Thyroid gland (tissue), 4 donors: ENCODE measurements around the gene ADH4. TPM values are rescaled to one million over a fixed set of nuclear protein-coding genes. Genes with fewer than 3 reads are reported as not detected.
"Not testable (repeated sequence)": the region's sequence is repeated elsewhere in the genome, so short reads cannot be mapped to it uniquely, and the experiment has no call there.

Experiments
- DNase-seq, 2 donors: peaks; one replicate each; pipeline ENCODE4 v3.0.0-alpha.2; 2019
- H3K27ac ChIP-seq, 3 donors: fragments of 200-600 bp; sonication (generic); 1 replicate in 2 of 3; 2 replicates in 1 of 3; pipeline ENCODE4 v1.5.1; 2016 to 2019; ENCODE audit warnings: mild to moderate bottlenecking in 1 of 3, moderate library complexity in 1 of 3
- H3K27me3 ChIP-seq: fragments of 200-600 bp; sonication (generic); one replicate; pipeline ENCODE4 v1.5.1; 2019
- H3K36me3 ChIP-seq, 2 donors: fragments of 200-600 bp; sonication (generic); one replicate each; pipeline ENCODE4 v1.5.1; 2016 to 2019
- H3K4me1 ChIP-seq, 2 donors: fragments of 200-600 bp; sonication (generic); one replicate each; pipeline ENCODE4 v1.5.1; 2017 to 2019
- H3K4me3 ChIP-seq, 3 donors: fragments of 200-600 bp; sonication (generic); replicated peaks in 1 of 3; 1 replicate in 2 of 3; 2 replicates in 1 of 3; pipeline ENCODE4 v1.5.1; 2016; ENCODE audit warnings: mild to moderate bottlenecking in 1 of 3
- H3K9me3 ChIP-seq: fragments of 200-600 bp; sonication (generic); one replicate; pipeline ENCODE4 v1.5.1; 2017
- POLR2A ChIP-seq, 2 donors: fragments of 450-650 bp; IDR thresholded peaks; one replicate each; pipeline ENCODE4 v1.6.1; 2017; ENCODE audit warnings: antibody characterized with exemption in 2 of 2, mild to moderate bottlenecking in 2 of 2, moderate library complexity in 1 of 2
- WGBS, 2 donors: methylation state at CpG; one replicate each; pipeline ENCODE4 v1.1.5; 2017; 5-methylcytosine and 5-hydroxymethylcytosine counted together
- intact Hi-C: fragments of 100-400 bp; cut with DNase I; formaldehyde crosslinking; loops from one replicate; pipeline ENCODE4 v1.15.1; 2023
- total RNA-seq, 4 donors: library from RNA; depleted of rRNA; stranded (reverse); fragments of >200 nt; gene quantifications; one replicate each; pipeline ENCODE4 v1.2.3, GENCODE V29; 2016
- TF ChIP-seq, protein P1 (sequence below), 6 experiments: fragments of 200-600 bp in 3 of 6; fragments of 450-650 bp in 3 of 6; sonication (generic) in 3 of 6; IDR thresholded peaks; one replicate each; pipeline ENCODE4 v1.5.1; 2016 to 2019; ENCODE audit warnings: antibody characterized with exemption in 6 of 6, mild to moderate bottlenecking in 2 of 6, inconsistent platforms in 1 of 6, moderate library complexity in 1 of 6

The ADH4 gene
- total RNA-seq, 4 donors from 2014 or later, result 1.4 to 10.9 (median 1.9) TPM

DNA sequence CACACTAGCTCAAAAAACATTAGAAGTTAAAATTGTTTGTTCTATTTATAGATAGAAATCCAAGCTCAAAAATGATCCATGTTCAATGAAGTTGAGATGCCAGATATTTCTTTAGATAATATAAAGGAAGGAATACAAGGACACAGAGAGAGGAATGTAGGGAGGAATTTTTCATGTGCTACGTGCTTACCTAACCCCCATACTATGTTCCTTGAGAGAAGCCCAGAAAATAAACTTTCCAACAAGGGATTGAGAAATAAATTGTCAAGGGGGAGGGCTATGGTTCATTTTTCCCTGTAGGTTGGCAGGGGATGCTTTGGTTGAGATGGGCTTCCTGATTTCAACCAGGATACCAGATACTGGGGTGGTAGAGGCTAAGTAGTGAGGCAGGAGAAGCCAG, 39.9 kb downstream of the ADH4 start:
- H3K9me3 ChIP-seq, result no peaks in the 10 kb centered on the region
- no peak for DNase-seq
- H3K4me3 ChIP-seq, result no peak overlapping the region
- H3K27ac ChIP-seq, result no peak overlapping the region
- 96 to 98% methylated on average over 1 of the region's 1 CpG for WGBS, 2 donors
- H3K27me3 ChIP-seq, result no peaks in the 10 kb centered on the region
- H3K4me1 ChIP-seq, result no peaks in the 10 kb centered on the region
- intact Hi-C loops, result no loop called here
- TF ChIP-seq, protein P1, sequence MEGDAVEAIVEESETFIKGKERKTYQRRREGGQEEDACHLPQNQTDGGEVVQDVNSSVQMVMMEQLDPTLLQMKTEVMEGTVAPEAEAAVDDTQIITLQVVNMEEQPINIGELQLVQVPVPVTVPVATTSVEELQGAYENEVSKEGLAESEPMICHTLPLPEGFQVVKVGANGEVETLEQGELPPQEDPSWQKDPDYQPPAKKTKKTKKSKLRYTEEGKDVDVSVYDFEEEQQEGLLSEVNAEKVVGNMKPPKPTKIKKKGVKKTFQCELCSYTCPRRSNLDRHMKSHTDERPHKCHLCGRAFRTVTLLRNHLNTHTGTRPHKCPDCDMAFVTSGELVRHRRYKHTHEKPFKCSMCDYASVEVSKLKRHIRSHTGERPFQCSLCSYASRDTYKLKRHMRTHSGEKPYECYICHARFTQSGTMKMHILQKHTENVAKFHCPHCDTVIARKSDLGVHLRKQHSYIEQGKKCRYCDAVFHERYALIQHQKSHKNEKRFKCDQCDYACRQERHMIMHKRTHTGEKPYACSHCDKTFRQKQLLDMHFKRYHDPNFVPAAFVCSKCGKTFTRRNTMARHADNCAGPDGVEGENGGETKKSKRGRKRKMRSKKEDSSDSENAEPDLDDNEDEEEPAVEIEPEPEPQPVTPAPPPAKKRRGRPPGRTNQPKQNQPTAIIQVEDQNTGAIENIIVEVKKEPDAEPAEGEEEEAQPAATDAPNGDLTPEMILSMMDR (IDR thresholded peaks at IDR 0.05), result no peak
- no peak for TF ChIP-seq POLR2A (IDR thresholded peaks at IDR 0.05)
- H3K36me3 ChIP-seq, result no peaks in the 10 kb centered on the region

DNA sequence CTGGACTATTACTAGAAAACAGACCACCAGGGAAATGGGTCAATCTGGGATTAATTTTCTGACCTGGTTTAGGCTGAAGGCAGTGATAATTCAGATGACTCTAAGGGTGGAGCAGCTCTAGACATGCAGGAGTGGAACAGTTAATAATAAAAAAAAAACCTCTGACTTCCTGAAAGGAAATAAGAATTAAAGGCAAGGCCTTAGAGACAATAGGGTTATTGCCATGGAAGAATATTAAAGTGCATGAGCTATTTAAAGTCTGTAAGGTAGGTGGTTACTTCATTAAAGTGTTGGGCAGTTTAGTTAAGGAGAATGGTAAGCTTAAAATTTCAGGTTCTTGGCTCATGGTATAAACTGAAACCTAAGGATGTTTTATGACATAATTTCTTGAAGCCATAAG, 40.9 kb downstream of the ADH4 start:
- no peak overlapping the region for H3K4me3 ChIP-seq
- DNase-seq, result no peak
- no peaks in the 10 kb centered on the region for H3K9me3 ChIP-seq
- intact Hi-C loops, result no loop called here
- no peaks in the 10 kb centered on the region for H3K4me1 ChIP-seq
- H3K36me3 ChIP-seq, result no peaks in the 10 kb centered on the region
- H3K27ac ChIP-seq, result no peak overlapping the region
- no peak for TF ChIP-seq POLR2A (IDR thresholded peaks at IDR 0.05)
- TF ChIP-seq, protein P1 (IDR thresholded peaks at IDR 0.05), result no peak
- no peaks in the 10 kb centered on the region for H3K27me3 ChIP-seq

DNA sequence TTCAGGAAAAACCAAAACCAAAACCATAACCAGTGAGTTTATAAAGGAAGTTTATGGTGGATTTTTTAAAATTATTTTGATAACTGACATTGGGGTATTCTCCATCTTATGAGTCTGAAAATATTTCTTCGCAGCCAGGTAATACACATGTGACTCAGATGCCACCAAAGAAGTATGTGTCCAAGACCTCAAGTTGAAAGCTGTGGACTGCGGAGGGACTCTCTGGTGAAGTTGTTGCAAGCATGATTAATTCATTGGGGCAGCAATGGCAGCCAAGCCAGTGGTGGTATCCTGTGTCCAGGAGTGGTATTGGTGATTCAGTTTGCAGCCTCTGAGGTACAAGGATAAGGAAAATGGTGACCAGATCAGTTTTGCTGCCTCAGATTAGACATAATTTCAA, 41.5 kb downstream of the ADH4 start:
- Histone ChIP-seq H3K4me1 (no peaks in the 10 kb centered on the region), H3K4me3 (no peak overlapping the region), H3K27me3 (no peaks in the 10 kb centered on the region), H3K36me3 (no peaks in the 10 kb centered on the region), H3K9me3 (no peaks in the 10 kb centered on the region), H3K27ac (no peak overlapping the region)
- intact Hi-C loops, result no loop called here
- WGBS, 2 donors, result 95 to 98% methylated on average over 2 of the region's 2 CpGs
- DNase-seq, result no peak
- TF ChIP-seq, protein P1 (IDR thresholded peaks at IDR 0.05), result no peak
- no peak for TF ChIP-seq POLR2A (IDR thresholded peaks at IDR 0.05)

DNA sequence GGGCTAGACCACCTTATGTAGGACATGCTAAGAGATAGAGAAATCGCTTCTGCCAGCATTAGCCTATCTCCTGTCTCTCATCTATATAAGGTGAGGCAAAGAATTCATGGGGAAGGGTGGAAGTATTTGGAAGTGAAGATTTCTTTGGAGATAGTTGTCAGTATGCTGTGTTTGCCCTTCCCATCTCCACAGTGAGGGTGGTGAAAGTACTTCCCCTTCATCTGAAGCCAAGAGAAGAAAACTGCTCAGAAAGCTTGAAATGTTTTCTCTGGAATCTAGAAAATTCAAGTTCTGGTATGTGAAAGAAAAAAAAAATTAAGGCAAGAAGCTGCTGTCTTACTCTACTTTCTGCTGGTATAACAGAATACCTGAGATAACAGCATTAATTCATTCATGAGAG, 43.2 kb downstream of the ADH4 start:
- H3K4me3 ChIP-seq, result no peak overlapping the region
- no peak for DNase-seq
- TF ChIP-seq POLR2A (IDR thresholded peaks at IDR 0.05), result no peak
- TF ChIP-seq, protein P1 (IDR thresholded peaks at IDR 0.05), result no peak
- no peaks in the 10 kb centered on the region for H3K27me3 ChIP-seq
- no peaks in the 10 kb centered on the region for H3K9me3 ChIP-seq
- whole genome bisulfite sequencing, 2 donors, result 91 to 100% methylated on average over 1 of the region's 1 CpG
- intact Hi-C loops, result no loop called here
- no peaks in the 10 kb centered on the region for H3K36me3 ChIP-seq
- H3K27ac ChIP-seq, result no peak overlapping the region
- no peaks in the 10 kb centered on the region for H3K4me1 ChIP-seq

DNA sequence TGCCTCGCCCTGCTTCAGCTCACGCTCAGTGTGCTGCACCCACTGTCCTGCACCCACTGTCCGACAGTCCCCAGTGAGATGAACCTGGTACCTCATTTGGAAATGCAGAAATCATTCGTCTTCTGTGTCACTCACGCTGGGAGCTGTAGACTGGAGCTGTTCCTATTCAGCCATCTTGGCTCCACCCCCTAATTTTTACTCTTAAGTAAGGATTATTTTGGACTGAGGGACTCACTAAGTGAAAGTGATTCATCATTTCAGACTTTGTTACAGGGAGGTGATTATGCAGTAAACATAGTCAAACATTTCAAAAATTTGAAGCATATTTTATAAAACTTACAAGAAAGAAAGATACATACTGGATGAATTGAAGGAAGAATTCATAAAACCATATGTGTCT, 44.3 kb downstream of the ADH4 start:
- WGBS, 2 donors, result 73 to 81% methylated on average over 5 of the region's 5 CpGs
- H3K4me3 ChIP-seq, intact Hi-C loops, DNase-seq, H3K9me3 ChIP-seq, H3K27me3 ChIP-seq, H3K27ac ChIP-seq, H3K4me1 ChIP-seq, H3K36me3 ChIP-seq: not testable (repeated sequence)

DNA sequence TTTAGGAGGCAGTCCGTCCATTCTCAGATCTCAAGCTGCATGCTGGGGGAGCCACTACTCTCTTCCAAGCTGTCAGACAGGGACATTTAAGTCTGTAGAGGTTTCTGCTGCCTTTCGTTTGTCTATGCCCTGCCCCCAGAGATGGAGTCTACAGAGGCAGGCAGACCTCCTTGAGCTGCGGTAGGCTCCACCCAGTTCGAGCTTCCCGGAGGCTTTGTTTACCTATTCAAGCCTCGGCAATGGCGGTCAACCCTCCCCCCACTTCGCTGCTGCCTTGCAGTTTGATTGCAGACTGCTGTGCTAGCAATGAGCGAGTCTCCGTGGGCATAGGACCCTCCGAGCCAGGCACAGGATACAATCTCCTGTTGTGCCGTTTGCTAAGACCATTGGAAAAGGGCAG, 44.8 kb downstream of the ADH4 start:
- no peak overlapping the region for H3K4me3 ChIP-seq
- H3K4me1 ChIP-seq, result no peaks in the 10 kb centered on the region
- no peaks in the 10 kb centered on the region for H3K36me3 ChIP-seq
- H3K9me3 ChIP-seq, result no peaks in the 10 kb centered on the region
- TF ChIP-seq, protein P1 (IDR thresholded peaks at IDR 0.05), result no peak
- TF ChIP-seq POLR2A (IDR thresholded peaks at IDR 0.05), result no peak
- 94 to 97% methylated on average over 9 of the region's 12 CpGs for WGBS, 2 donors
- no peak for DNase-seq
- H3K27me3 ChIP-seq, result no peaks in the 10 kb centered on the region
- no peak overlapping the region for H3K27ac ChIP-seq
- intact Hi-C loops, result no loop called here

DNA sequence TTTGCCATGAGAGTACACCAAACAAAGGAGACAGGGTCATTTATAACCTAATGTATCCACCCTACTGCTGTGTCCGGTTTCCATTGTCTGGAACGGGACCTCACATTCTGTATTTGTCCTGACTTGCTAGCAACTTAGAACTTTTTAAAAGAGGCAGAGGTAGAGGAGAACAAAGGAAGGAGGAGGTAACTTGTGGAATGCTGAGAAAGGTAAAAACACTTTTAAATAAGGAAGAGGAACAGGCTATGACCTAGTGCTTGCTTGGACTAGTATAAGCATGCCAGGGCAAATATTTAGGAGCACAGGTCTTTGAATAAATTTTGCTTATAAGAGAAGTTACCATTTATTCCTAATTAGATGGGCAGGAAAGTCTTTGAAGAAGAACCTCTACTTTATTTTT, 52.3 kb downstream of the ADH4 start:
- DNase-seq, H3K27ac ChIP-seq, intact Hi-C loops, H3K36me3 ChIP-seq, H3K4me3 ChIP-seq, H3K9me3 ChIP-seq, H3K27me3 ChIP-seq: not testable (repeated sequence)
- H3K4me1 ChIP-seq, result peaks cover 13 to 25% of the 10 kb centered on the region in 2 donors
- 79 to 91% methylated on average over 2 of the region's 2 CpGs for WGBS, 2 donors
